Neuron (in vitro differentiated cells): ENCODE data around the gene C1orf198.

Experiments used
- H2AFZ ChIP-seq: one replicate; pipeline ENCODE4 v1.6.1; 2013; ENCODE audit warnings: low read depth, mild to moderate bottlenecking, inconsistent platforms, low read length, moderate library complexity
- H3K27me3 ChIP-seq: one replicate; pipeline ENCODE4 v1.6.1; 2013; ENCODE audit warnings: low read length; ENCODE audit not compliant: insufficient read depth
- H3K36me3 ChIP-seq: one replicate; pipeline ENCODE4 v1.6.1; 2013; ENCODE audit warnings: low read length; ENCODE audit not compliant: insufficient read depth
- H3K4me1 ChIP-seq: one replicate; pipeline ENCODE4 v1.6.1; 2013; ENCODE audit warnings: low read length; ENCODE audit not compliant: insufficient read depth
- H3K4me3 ChIP-seq: 2 replicates; pipeline ENCODE4 v1.5.1; 2013; ENCODE audit warnings: mild to moderate bottlenecking, low read length, moderate library complexity
- H3K9me3 ChIP-seq: one replicate; pipeline ENCODE4 v1.6.1; 2013; ENCODE audit warnings: low read length

C1orf198 gene

GRCh38 chr1:230863449-230863848 lies 4.9 kb downstream of the C1orf198 start:
- Histone ChIP-seq H3K36me3 (peaks cover 27% of the 10 kb centered on the region), H3K9me3 (peaks cover 10% of the 10 kb centered on the region), H3K27me3 (no peaks in the 10 kb centered on the region), H3K4me1 (peaks cover 51% of the 10 kb centered on the region), H2AFZ (no peak overlapping the region), H3K4me3 (no peak overlapping the region)

DNA sequence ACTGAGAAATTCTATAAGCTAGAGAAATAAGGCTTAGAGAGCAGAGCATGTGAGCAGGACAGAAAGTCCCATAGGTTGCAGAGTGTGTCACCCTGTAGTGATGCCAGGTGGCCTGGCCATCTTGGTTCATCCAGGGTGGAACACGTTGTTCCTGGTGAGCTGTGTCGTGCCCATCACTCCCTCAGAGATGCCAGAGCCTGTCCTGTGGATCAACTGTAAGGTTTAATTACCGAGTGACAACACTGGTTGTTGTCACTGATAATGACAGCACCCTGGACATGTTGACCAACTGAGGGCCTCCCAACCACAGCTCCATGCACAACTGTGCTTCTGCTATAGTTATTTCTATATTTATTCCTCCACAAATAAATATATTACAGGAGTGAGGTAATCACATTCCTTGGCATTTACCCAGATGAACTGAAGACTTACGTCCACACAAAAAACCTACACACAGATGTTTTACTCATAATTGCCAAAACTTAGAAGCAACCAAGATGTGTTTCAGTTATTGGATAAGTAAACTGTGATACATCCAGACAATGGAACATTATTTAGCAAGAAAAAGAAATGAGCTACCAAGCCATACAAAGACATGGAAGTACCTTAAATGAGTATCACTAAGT lies 6.2 kb downstream of the C1orf198 start:
- Histone ChIP-seq H3K4me1 (peaks cover 61% of the 10 kb centered on the region), H2AFZ (no peak overlapping the region), H3K4me3 (no peak overlapping the region), H3K27me3 (no peaks in the 10 kb centered on the region), H3K36me3 (peaks cover 27% of the 10 kb centered on the region), H3K9me3 (peaks cover 10% of the 10 kb centered on the region)

GRCh38 chr1:230861489-230861888 lies 6.8 kb downstream of the C1orf198 start:
- Histone ChIP-seq H3K27me3 (no peaks in the 10 kb centered on the region), H3K9me3 (peaks cover 10% of the 10 kb centered on the region), H3K36me3 (peaks cover 32% of the 10 kb centered on the region), H3K4me1 (peaks cover 61% of the 10 kb centered on the region), H2AFZ (no peak overlapping the region), H3K4me3 (no peak overlapping the region)

GRCh38 chr1:230860617-230861384 lies 7.5 kb downstream of the C1orf198 start:
- H3K9me3 ChIP-seq: peaks cover 10% of the 10 kb centered on the region
- no peak overlapping the region for H3K4me3 ChIP-seq
- no peak overlapping the region for H2AFZ ChIP-seq
- no peaks in the 10 kb centered on the region for H3K27me3 ChIP-seq
- H3K4me1 ChIP-seq: peaks cover 61% of the 10 kb centered on the region
- peaks cover 31% of the 10 kb centered on the region for H3K36me3 ChIP-seq

- Histone ChIP-seq H3K9me3 (peaks cover 16% of the 10 kb centered on the region), H3K4me3 (peak overlapping the region; percentile 16), H3K36me3 (peaks cover 37% of the 10 kb centered on the region), H3K27me3 (no peaks in the 10 kb centered on the region), H3K4me1 (peaks cover 49% of the 10 kb centered on the region), H2AFZ (no peak overlapping the region)
Measured at GRCh38 chr1:230858918-230859729, 9.2 kb downstream of the C1orf198 start.

- Histone ChIP-seq H2AFZ (no peak overlapping the region), H3K4me1 (peaks cover 46% of the 10 kb centered on the region), H3K9me3 (peaks cover 16% of the 10 kb centered on the region), H3K36me3 (peaks cover 45% of the 10 kb centered on the region), H3K4me3 (no peak overlapping the region), H3K27me3 (no peaks in the 10 kb centered on the region)
Measured at GRCh38 chr1:230858236-230858820, 10.0 kb downstream of the C1orf198 start.

- Histone ChIP-seq H3K4me3 (no peak overlapping the region), H3K27me3 (no peaks in the 10 kb centered on the region), H2AFZ (no peak overlapping the region), H3K4me1 (peaks cover 46% of the 10 kb centered on the region), H3K36me3 (peaks cover 50% of the 10 kb centered on the region), H3K9me3 (peaks cover 22% of the 10 kb centered on the region)
Measured at GRCh38 chr1:230857822-230858221, 10.5 kb downstream of the C1orf198 start.

DNA sequence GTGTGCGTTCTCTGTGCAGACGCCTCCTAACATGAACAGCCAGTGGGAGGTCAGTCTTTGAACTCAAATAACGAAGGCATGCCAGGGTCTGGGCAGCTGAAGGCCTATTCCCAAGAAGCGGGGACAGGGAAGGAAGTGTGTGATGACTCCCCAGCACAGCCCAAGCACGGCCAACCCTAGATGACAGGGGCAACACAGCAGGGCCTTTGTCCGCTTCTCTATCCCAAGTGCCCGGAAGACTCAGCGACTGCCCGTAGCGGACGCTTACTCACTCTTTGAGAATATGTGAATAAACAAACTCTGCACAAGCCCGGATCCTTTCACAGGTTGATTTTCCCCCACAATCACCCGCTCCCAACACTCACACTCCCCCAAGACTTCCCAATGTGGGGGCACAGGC lies 11.2 kb downstream of the C1orf198 start:
- Histone ChIP-seq H3K27me3 (no peaks in the 10 kb centered on the region), H3K4me3 (no peak overlapping the region), H3K4me1 (peaks cover 46% of the 10 kb centered on the region), H3K9me3 (peaks cover 20% of the 10 kb centered on the region), H2AFZ (no peak overlapping the region), H3K36me3 (peaks cover 53% of the 10 kb centered on the region)

- Histone ChIP-seq H3K9me3 (peaks cover 14% of the 10 kb centered on the region), H3K36me3 (peaks cover 53% of the 10 kb centered on the region), H2AFZ (no peak overlapping the region), H3K4me3 (no peak overlapping the region), H3K4me1 (peaks cover 54% of the 10 kb centered on the region), H3K27me3 (no peaks in the 10 kb centered on the region)
Measured at GRCh38 chr1:230855886-230856285, 12.4 kb downstream of the C1orf198 start.

DNA sequence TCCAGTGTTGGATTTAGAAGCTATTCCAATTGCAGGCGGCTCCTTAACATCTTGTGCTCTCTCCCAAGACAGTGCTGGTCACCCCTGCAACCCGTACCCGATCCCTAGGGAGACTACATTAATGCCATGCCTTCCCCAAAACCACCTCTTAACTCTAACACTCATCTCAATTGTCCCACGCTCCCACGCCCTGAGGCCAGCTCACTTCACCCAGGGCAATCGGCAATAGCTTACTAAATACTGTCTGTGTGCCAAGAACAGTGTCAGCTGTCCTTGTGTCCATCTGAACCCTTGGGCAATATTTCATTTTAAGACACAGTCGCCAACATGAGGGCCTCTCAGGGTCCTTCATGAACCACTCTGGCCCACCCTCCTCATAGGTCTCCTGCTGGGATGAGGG lies 13.9 kb downstream of the C1orf198 start:
- Histone ChIP-seq H3K27me3 (no peaks in the 10 kb centered on the region), H3K4me3 (no peak overlapping the region), H2AFZ (no peak overlapping the region), H3K9me3 (peaks cover 13% of the 10 kb centered on the region), H3K36me3 (peaks cover 59% of the 10 kb centered on the region), H3K4me1 (peaks cover 45% of the 10 kb centered on the region)

DNA sequence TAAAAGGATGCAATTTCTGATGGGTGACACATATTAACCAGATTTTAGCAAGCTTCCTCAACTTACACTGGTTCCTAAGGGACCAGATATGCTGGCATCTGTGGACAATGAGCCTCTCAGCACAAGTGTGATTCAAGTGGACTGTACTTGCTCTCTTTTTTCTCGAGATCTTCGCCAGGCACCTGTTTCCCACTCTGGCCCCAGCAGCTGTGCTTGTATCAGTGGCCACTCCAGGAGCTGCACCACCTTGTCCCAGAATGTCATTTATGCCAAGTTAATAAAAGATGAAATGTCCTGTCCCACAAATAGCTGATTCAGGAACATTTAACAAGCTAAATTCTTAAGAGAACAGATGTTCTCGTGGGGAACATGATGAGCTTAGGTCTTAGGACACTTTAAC lies 14.6 kb downstream of the C1orf198 start:
- H3K4me3 ChIP-seq: no peak overlapping the region
- peaks cover 39% of the 10 kb centered on the region for H3K4me1 ChIP-seq
- no peaks in the 10 kb centered on the region for H3K27me3 ChIP-seq
- peaks cover 13% of the 10 kb centered on the region for H3K9me3 ChIP-seq
- H2AFZ ChIP-seq: no peak overlapping the region
- H3K36me3 ChIP-seq: peaks cover 59% of the 10 kb centered on the region

- Histone ChIP-seq H3K36me3 (peaks cover 59% of the 10 kb centered on the region), H3K4me1 (peaks cover 31% of the 10 kb centered on the region), H3K9me3 (peaks cover 13% of the 10 kb centered on the region), H3K4me3 (no peak overlapping the region), H2AFZ (no peak overlapping the region), H3K27me3 (no peaks in the 10 kb centered on the region)
Measured at GRCh38 chr1:230852959-230853358, 15.4 kb downstream of the C1orf198 start.

GRCh38 chr1:230851291-230851691 lies 17.0 kb downstream of the C1orf198 start:
- peaks cover 60% of the 10 kb centered on the region for H3K36me3 ChIP-seq
- no peak overlapping the region for H3K4me3 ChIP-seq
- H3K9me3 ChIP-seq: peaks cover 13% of the 10 kb centered on the region
- H3K27me3 ChIP-seq: no peaks in the 10 kb centered on the region
- H3K4me1 ChIP-seq: peaks cover 15% of the 10 kb centered on the region
- no peak overlapping the region for H2AFZ ChIP-seq
